HG03097 (cell line): ENCODE measurements around the gene KCNQ1.

Source experiments
- ATAC-seq: cut with Tn5 transposase; IDR thresholded peaks from one replicate; pipeline ENCODE4 v1.9.1; 2021; ENCODE audit not compliant: unreplicated experiment, low FRiP score

Gene KCNQ1

DNA sequence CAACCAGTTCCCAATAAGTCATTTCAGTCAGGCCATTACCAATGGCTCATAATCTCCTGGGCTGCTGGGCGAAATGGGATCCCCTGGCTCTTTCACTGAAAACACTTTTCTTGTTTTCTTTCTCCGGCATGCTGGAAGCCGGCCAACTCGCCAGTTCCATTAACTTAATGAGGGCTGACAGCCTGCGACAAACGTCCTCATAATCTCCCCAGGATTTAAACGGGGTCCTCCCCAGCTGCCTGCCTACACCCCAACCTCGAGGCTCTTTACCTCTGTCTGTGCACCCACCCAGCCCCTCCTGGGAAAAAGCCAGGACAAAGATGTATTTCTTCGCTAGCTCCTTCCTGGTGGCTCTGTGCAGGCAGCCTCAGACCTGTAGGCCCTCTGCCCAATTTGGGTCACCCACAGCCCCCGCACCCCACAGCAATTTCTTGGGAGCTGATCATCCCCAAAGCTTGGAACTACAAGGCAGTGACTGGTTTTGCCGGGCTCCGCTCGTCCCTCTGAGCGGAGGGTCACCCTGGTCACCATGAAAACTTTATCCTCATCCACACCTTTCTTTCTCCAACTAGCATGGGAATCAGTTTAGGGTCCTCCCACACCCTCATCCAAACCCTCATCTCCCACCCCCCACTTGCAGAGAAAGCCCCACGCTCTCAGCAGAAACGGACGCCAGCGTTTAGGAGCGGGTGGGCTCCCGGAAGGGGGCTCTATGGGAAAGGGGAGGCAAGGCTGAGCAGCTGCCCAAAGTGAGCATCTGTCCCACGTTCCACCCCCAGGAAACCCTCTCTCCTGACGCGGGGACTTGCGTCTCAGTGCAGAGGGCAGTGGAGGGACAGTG is 306.1 kb downstream of the KCNQ1 start:
- no peak for ATAC-seq

DNA sequence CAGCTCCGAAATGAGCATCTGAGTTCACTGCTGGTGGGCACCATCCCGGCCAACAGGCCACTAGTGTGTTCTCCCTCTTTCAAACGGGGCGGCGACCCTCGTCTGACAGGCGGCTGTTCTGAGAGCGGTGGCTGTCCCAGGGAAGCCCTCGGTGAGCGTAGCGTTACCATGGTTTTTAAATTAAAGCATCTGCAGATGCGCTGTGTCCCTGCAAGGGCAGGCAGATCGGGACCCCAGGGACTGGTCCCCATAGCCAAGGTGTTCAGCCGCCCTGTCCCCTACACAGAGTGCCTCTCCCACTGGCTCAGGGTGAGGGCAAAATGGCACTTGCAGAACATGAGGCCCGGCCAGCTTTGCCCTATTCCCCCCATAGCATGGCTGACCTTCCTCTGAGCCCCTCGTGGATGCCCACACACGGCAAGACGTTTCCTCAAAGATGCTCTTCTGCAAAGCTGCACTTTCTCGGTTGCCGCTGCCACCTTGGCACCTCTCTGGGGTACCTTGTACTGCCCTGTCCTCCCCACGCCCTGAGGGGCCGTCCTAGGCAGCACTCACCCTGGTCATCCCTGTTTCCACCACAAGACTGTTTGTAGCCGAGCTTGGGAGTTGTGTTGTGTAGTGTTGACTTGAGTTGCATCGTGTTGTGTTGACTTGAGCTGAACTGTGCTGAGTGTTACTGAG is 306.9 kb downstream of the KCNQ1 start:
- no peak for ATAC-seq

DNA sequence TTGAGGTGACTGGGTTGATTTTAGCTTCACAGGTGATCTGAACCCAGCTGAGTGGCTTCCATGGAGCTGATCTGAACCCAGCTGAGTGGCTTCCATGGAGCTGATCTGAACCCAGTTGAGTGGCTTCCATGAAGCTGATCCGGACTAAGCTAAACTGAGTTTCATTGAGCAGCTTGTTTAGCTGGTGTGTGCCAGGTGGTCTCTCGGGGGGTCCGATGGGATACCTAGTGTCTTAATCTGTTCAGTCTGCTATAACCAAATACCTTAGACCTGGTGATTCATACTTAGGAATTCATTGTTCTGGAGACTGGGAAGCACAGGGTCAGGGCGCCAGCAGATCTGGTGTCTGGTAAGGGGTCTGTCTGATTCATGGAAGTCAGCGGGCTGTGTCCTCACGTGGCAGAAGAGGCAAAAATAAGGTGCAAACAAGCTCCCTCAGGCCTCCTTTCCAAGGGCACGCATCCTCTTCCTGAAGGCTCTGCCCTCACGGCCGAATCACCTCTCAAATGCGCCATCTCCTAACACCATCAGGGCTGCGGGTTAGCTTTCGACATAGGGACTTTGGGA is 307.5 kb downstream of the KCNQ1 start:
- no peak for ATAC-seq

- ATAC-seq = no peak
Measured at GRCh38 chr11:2752923-2753322, 308.1 kb downstream of the KCNQ1 start.

- ATAC-seq = no peak
Measured at GRCh38 chr11:2754008-2754407, 309.2 kb downstream of the KCNQ1 start.

- ATAC-seq = no peak
Measured at GRCh38 chr11:2755071-2755470, 310.3 kb downstream of the KCNQ1 start.

DNA sequence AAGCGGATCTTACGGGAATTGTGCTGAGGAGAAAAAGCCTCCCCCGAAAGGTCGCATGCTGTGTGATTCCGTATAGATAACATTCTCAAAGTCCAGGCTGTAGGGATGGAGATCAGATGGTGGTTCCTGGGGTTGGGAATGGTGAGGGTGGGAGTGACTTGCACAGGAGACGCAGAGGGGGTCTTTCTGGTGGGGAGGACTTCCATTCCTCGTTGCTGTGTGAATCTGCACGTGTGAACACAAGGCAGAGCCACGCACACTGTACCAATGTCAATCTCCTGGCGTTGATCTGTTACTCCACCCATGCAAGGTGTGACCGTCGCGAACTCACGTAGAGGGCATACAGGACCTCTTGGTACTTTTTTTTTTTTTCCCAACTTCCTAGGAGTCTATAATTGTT is 313.9 kb downstream of the KCNQ1 start:
- ATAC-seq = no peak

DNA sequence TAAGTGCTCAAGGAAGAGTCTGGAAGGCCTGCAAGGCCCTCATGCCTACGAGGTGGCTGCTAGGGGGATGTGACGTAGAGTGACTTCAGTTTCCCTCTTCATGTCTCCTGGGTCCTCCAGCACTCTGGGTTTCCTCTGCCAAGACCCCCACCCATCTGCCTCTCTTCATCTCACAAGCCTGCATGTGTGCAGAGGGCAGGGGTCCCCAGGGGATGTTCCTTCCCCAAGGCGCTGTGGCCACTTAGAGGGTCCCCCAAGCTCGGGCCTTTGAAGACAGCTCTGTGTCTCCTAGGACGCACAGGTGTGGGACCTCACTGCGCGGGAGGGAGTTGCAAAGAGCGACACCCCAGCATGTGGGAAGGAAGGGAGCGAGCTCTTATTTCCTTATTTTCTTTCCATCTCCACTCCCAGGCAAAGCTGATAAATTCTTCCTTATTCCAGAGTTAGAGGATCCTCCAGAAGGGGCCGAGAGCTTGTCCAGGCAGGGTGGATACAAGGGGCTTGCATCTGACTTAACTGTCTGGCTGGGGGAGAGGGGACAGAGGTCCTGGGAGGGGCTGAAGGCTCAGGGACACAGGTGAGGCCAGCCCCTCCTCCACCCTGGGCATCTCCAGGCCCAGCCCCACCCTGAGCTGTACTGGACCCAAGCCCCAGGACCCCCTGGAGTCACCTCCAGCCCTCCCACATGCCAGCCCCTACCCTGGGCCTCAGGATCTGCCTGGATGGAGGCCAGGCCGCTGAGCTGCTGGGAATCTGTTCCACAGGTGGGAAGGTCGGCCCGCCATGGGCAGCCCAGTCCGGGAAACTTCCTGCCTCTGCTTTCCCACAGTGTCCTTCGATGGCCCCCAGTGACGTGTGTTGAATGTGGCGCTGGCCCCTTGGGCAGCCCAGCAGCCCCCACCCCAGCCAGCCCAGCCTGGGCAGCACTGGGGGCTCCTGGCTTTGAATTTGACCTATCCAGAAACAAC is 314.7 kb downstream of the KCNQ1 start:
- no peak for ATAC-seq

DNA sequence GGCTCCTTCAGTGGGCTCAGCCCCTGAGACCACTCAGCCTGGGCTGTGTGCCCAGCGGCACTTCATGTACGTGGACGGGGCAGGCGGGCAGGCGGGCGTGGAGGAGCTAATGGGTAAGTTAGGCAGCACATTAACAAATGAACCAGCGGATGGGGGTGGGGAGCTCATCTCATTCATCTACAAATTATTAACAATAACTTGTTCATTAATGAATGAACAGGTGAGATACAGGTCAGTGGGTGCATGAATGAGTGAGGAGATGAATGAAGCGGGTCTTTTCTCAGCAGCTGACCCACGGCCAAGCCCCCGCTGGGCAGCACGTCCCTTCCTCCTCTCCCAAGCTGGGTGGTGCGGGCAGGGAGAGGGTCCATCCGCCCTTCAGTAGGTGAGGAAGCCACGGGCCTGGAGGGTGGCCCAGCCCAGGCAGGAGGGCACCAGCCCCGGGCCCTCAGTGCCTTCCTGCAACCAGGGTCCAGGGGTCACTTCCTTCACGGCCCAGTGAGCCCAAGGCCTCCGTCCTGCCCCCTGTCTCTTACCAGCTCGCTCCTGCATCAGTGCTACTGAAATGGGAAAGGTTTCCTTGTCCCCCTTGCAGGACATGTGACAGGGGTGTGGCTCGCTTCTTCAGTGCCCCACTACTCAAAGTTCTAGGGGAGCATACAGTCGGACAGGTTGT is 315.5 kb downstream of the KCNQ1 start:
- ATAC-seq = no peak

DNA sequence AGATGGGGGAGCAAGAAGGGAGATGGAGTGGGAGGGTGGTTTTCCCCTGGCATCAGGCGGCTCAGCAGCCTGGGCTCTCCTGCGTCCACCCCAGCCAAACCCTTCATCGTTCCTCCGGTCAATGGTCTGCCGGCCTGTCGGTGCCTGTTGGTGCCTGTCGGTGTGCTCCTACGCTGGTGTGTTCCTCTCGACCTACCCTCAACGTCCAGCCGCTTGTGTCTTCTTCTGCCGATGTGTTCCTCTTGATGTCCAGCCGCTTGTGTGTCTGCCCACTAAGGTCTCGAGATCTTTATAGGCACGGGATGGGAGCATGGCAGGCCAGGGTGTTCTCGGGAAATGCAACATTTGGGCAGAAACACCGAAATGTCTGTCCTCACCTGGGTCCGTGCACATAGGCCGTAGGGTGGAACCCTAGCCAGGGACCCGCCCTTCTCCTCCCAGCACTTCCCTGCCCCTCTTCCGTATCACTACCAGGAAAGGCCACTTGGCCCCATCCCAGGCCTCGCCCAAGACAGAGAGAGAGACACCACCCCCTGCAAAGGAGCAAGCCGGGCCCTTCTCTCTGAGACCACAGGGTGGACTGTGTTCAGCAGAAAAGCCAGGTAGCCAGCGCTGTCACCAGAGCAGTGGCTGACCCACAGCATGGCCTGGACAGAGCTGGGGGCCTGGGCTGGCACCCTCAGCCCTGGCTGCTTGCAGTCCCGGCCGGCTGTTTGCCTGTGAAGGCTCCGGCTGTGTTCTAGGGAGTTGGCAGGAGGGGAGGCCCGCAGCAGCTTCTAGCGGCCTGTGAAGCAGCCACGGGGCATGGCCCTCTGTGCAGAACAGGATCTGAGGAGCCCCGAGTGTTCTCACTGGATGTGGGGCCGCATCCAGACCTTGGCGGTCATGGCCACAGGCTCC is 316.6 kb downstream of the KCNQ1 start:
- no peak for ATAC-seq

GRCh38 chr11:2762031-2762380 is 317.2 kb downstream of the KCNQ1 start:
- no peak for ATAC-seq

DNA sequence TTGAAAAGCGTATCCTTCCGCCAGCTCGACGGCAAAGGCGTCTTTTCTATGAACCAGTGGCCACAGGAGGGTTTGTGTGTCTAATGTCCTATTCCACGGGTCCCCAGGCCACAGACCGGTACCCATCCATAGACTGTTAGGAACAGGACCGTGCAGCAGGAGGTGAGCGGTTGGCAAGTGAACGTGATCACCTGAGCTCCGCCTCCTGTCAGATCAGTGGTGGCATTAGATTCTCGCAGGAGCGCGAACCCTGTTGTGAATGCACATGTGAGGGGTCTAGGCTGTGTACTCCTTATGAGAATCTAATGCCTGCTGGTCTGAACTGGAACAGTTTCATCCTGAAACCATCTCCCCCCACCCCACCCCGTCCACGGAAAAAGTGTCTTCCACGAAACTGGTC is 317.6 kb downstream of the KCNQ1 start:
- ATAC-seq = no peak

DNA sequence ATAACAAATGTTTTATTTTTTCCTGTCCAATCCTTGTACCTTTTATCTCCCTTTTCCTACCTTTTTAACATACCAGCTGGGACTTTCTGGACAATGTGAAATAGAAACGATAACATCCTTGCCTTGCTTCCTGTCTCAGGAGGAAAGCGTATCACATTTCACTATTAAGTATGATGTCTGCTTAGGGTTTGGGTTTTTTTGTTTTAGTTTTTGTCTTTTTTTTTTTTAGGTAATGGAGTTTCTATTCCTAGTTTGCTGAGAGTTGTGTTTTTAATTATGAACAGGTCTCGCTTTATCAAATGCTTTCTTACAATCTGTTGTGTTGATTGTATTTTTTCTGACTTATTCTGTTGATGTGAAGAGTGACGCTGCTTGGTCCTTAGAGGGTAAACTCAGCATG is 319.2 kb downstream of the KCNQ1 start:
- no peak for ATAC-seq

GRCh38 chr11:2765491-2765890 is 320.7 kb downstream of the KCNQ1 start:
- no peak for ATAC-seq

DNA sequence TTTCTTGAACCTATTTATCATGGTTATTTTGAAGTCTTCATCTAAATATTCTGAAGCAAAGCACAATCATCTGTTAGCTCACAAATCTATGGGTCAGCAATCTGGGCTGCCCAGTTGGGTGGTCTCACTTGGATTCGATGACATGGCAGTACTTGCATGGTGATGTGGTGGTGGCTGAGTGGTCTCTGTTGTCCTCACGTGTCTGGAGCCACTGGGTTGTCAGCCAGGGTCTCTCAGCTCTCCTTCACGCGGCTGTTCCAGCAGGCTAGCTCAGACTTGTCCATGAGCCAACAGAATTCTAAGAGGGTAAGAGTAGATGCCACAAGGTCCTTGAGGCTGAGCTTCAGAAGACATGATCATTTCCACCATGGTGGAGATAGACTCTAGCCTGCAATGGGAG is 321.4 kb downstream of the KCNQ1 start:
- no peak for ATAC-seq

GRCh38 chr11:2767071-2767470 is 322.3 kb downstream of the KCNQ1 start:
- no peak for ATAC-seq

DNA sequence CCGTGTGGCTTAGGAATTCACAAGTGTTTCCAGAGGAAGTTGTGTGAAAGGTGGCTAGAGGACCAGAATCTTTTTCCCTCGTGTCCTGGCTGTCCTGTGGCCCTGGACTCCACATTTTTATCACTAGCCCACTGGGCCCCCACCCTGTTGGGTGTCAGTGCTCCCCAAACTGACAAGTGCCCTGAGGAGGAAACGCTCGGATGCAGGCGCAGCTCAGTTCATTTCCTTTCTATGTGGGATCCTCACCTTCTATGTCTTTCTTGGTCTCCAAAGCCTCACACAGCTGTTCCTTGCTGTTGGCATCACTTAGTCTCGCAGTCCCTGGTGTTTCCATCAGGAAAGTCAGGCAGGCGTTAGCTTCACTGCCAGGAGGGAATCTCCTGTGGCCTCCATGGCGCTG is 323.0 kb downstream of the KCNQ1 start:
- no peak for ATAC-seq

- ATAC-seq = no peak
Measured at GRCh38 chr11:2768471-2769408, 323.9 kb downstream of the KCNQ1 start.
